Measurements from ENCODE around the gene TMEM256.

DNA sequence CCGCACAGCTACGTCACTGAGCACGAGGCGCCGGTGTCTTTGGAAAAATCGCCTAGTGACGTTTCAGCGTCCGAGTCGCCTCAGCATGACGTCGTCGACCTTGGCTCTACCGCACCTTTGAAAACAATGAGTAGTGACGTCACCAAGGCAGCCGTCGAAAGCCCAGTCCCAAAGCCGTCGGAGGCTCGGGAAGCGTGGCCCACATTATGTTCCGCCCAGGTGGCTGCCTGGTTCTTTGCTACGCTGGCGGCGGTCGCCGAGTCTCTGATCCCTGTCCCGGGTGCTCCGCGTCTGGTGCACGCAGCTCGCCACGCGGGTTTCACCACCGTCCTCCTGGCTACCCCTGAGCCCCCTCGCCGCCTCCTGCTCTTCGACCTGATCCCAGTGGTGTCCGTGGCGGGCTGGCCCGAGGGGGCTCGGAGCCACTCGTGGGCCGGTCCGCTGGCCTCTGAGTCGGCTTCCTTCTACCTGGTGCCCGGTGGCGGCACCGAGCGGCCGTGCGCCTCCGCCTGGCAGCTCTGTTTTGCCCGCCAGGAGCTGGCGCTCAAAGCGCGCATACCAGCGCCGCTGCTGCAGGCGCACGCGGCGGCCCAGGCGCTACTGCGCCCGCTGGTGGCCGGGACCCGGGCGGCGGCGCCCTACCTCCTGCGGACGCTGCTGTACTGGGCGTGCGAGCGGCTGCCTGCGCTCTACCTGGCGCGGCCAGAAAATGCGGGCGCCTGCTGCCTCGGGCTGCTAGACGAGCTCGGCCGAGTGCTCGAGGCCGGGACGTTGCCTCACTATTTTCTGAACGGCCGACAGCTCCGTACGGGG, 32.9 kb upstream of the TMEM256 start:
- TF ChIP-seq POLR2A (IDR thresholded peaks at IDR 0.05) (peak in 1 of 2 donors; percentile 43), CTCF (IDR thresholded peaks at IDR 0.05) (peak; percentile 59 to 97 (median 92))

All from uterus (tissue), 2 donors.